Suprapubic skin (tissue), 3 donors: Measurements from ENCODE around the gene BCAN.

Source experiments
- POLR2AphosphoS5 ChIP-seq, 3 donors: sonication (generic); formaldehyde crosslinking; IDR thresholded peaks; one replicate each; pipeline ENCODE4 v1.6.1; 2017; ENCODE audit warnings: antibody characterized with exemption in 3 of 3
- TF ChIP-seq, protein P1 (sequence below), 2 donors: fragments of 200-600 bp in 1 of 2; fragments of 450-650 bp in 1 of 2; sonication (generic) in 1 of 2; IDR thresholded peaks; one replicate each; pipeline ENCODE4 v1.5.1; 2016 to 2019; ENCODE audit warnings: antibody characterized with exemption in 2 of 2, mild to moderate bottlenecking in 1 of 2, moderate library complexity in 1 of 2

DNA sequence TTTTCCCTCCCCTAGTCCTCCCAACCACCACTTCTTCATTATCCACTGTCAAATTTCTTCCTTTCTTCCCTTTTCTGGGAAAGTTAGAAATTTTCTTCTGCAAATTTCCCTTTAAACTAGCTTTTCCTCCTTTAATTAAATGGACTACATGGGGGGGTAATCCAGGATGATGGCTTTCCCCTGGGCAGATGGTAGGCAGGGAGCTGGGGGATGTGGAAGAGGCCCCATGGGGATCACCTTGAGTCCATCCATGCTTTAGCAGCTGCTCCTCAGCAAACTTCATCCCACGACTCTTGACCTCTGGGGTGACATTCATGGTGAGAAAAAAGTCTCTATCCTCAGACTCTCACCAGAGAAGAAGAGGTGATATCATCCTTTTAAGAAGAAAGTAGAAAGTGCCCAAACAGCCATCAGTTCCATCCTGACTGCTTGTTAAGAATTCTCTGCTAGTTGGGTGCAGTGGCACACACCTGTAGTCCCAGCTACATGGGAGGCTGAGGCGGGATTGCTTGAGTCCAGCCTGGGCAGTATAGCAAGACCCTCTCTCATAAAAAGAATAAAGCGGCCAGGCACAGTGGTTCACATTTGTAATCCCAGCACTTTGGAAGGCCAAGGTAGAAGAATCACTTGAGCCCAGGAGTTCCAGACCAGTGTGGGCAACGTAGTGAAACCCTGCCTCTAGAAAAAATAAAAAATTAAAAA, 43.0 kb upstream of the BCAN start:
- TF ChIP-seq, protein P1, sequence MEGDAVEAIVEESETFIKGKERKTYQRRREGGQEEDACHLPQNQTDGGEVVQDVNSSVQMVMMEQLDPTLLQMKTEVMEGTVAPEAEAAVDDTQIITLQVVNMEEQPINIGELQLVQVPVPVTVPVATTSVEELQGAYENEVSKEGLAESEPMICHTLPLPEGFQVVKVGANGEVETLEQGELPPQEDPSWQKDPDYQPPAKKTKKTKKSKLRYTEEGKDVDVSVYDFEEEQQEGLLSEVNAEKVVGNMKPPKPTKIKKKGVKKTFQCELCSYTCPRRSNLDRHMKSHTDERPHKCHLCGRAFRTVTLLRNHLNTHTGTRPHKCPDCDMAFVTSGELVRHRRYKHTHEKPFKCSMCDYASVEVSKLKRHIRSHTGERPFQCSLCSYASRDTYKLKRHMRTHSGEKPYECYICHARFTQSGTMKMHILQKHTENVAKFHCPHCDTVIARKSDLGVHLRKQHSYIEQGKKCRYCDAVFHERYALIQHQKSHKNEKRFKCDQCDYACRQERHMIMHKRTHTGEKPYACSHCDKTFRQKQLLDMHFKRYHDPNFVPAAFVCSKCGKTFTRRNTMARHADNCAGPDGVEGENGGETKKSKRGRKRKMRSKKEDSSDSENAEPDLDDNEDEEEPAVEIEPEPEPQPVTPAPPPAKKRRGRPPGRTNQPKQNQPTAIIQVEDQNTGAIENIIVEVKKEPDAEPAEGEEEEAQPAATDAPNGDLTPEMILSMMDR (IDR thresholded peaks at IDR 0.05): no peak
- no peak for TF ChIP-seq POLR2AphosphoS5 (IDR thresholded peaks at IDR 0.05)
